ENCODE results near the gene MYO1E.
A peak's percentile ranks its signal among the peaks of the same experiment; 100 is the strongest.

Gene MYO1E

GRCh38 chr15:59373215-59373614, 544 bp upstream of the MYO1E start:
- H3K4me3 ChIP-seq (ENCODE audit: low read depth, low read length) = peak overlapping the region; percentile 95
- TF ChIP-seq CTCF (IDR thresholded peaks at IDR 0.05; ENCODE audit: borderline replicate concordance, insufficient read depth, low read depth, low read length) = no peak

GRCh38 chr15:59371458-59372351, 966 bp downstream of the MYO1E start:
- peak overlapping the region; percentile 95 for H3K4me3 ChIP-seq (ENCODE audit: low read depth, low read length)
- TF ChIP-seq CTCF (IDR thresholded peaks at IDR 0.05; ENCODE audit: borderline replicate concordance, insufficient read depth, low read depth, low read length) = no peak

GRCh38 chr15:59369597-59369996, 3.1 kb downstream of the MYO1E start:
- TF ChIP-seq CTCF (IDR thresholded peaks at IDR 0.05; ENCODE audit: borderline replicate concordance, insufficient read depth, low read depth, low read length) = no peak
- H3K4me3 ChIP-seq (ENCODE audit: low read depth, low read length) = peak overlapping the region; percentile 95

GRCh38 chr15:59367022-59367451, 5.6 kb downstream of the MYO1E start:
- no peak for TF ChIP-seq CTCF (IDR thresholded peaks at IDR 0.05; ENCODE audit: borderline replicate concordance, insufficient read depth, low read depth, low read length)
- H3K4me3 ChIP-seq (ENCODE audit: low read depth, low read length) = no peak overlapping the region

GRCh38 chr15:59366333-59367021, 6.2 kb downstream of the MYO1E start:
- no peak for TF ChIP-seq CTCF (IDR thresholded peaks at IDR 0.05; ENCODE audit: borderline replicate concordance, insufficient read depth, low read depth, low read length)
- H3K4me3 ChIP-seq (ENCODE audit: low read depth, low read length) = no peak overlapping the region

- TF ChIP-seq CTCF (IDR thresholded peaks at IDR 0.05; ENCODE audit: borderline replicate concordance, insufficient read depth, low read depth, low read length) = no peak
- H3K4me3 ChIP-seq (ENCODE audit: low read depth, low read length) = no peak overlapping the region
Measured at GRCh38 chr15:59364248-59364647, 8.4 kb downstream of the MYO1E start.

Data from GM12875 (cell line).